ENCODE results near the gene EIF4E1B.

Gene EIF4E1B

GRCh38 chr5:176646049-176646706 is 15.7 kb downstream of the EIF4E1B start:
- no peak for DNase-seq (ENCODE audit: low read depth)
- no peak overlapping the region; the same call in 1 of the 2 replicates for H3K4me3 ChIP-seq (ENCODE audit: low read depth, low read length)
- no peak for TF ChIP-seq CTCF (IDR thresholded peaks at IDR 0.05; ENCODE audit: insufficient read depth, low read depth, low read length, missing control alignments)

GRCh38 chr5:176646707-176647029 is 16.2 kb downstream of the EIF4E1B start:
- no peak for TF ChIP-seq CTCF (IDR thresholded peaks at IDR 0.05; ENCODE audit: insufficient read depth, low read depth, low read length, missing control alignments)
- DNase-seq (ENCODE audit: low read depth) = no peak
- H3K4me3 ChIP-seq (ENCODE audit: low read depth, low read length) = peak overlapping the region; percentile 57

- peak; percentile 7 for TF ChIP-seq CTCF (IDR thresholded peaks at IDR 0.05; ENCODE audit: insufficient read depth, low read depth, low read length, missing control alignments)
- H3K4me3 ChIP-seq (ENCODE audit: low read depth, low read length) = peak within 1 kb of the TSS; percentile 84
- peak; percentile 99 for DNase-seq (ENCODE audit: low read depth)
These were observed 16.8 kb downstream of the EIF4E1B start, which contains the start of gene TSPAN17 for GRCh38 chr5:176647030-176647842. TSS of gene TSPAN17 (plus strand) at chr5:176647484. CDS start at chr5:176647616, 132 bp downstream.

- DNase-seq (ENCODE audit: low read depth) = no peak
- no peak for TF ChIP-seq CTCF (IDR thresholded peaks at IDR 0.05; ENCODE audit: insufficient read depth, low read depth, low read length, missing control alignments)
These were observed 17.5 kb downstream of the EIF4E1B start for GRCh38 chr5:176647843-176648473.

GRCh38 chr5:176648474-176649194 is 18.2 kb downstream of the EIF4E1B start:
- no peak for TF ChIP-seq CTCF (IDR thresholded peaks at IDR 0.05; ENCODE audit: insufficient read depth, low read depth, low read length, missing control alignments)
- H3K4me3 ChIP-seq (ENCODE audit: low read depth, low read length) = no peak overlapping the region
- no peak for DNase-seq (ENCODE audit: low read depth)

More at GRCh38 chr5:176647843-176648473, 17.5 kb downstream of the EIF4E1B start:
- H3K4me3 ChIP-seq (ENCODE audit: low read depth, low read length) = peak overlapping the region; percentile 84

GRCh38 chr5:176650354-176650884 is 19.9 kb downstream of the EIF4E1B start:
- H3K4me3 ChIP-seq (ENCODE audit: low read depth, low read length) = no peak overlapping the region
- TF ChIP-seq CTCF (IDR thresholded peaks at IDR 0.05; ENCODE audit: insufficient read depth, low read depth, low read length, missing control alignments) = no peak
- no peak for DNase-seq (ENCODE audit: low read depth)

Data from GM12865 (cell line).